ENCODE measurements around the gene POLR3F.

Gene POLR3F

DNA sequence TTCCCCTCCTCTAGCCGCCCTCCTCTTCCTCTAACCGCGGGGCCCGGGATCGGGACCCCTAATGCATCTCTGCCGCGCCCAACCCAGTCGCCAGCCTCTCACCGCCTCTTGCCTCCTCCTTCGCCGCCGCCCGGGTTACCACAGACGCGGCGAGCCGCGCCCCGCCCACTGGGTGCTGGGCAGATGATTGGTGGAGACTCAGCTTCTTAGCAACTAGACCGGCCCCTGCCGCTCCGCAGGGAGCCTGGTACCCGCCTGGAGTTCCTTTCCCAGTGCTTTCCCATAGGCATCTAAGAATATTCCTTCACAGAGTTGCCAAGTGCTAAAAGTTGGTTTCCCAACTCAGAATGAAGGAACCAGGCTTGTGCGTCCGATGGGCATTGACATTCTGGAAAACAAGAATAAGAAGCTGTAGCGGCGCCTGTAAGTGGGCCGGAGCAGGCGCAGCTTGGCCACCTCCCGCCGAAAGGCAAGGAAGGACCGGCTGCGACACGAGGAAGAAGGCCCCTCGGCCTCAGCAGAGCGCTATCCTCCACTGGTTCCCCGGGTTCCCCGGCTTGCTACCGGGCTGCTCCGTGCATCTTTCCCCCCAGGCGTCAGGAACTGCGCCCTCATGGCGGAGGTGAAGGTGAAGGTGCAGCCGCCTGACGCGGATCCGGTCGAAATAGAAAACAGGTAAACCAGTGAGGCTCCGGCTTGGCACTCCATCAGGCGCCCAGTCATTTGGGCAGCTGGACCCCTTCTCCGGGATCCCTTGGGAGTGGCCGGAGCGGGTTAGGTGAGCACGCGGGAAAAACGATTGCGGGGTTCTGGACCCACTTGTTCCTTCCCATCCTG, at the start of gene POLR3F, which contains the start of gene DZANK1 (continued):
- TF ChIP-seq ZNF274 (IDR thresholded peaks at IDR 0.05; ENCODE audit: low read length) (no peak), ZNF274 (tag by site-specific recombination; IDR thresholded peaks at IDR 0.05; ENCODE audit: borderline replicate concordance) (no peak), SCRT2 (tag by site-specific recombination; IDR thresholded peaks at IDR 0.05) (peak; percentile 31; the same call in 1 of the 2 replicates), ZBTB20 (tag by site-specific recombination; IDR thresholded peaks at IDR 0.05) (peak; percentile 98), ZNF174 (tag by site-specific recombination; IDR thresholded peaks at IDR 0.05) (no peak), ZNF449 (tag by site-specific recombination; IDR thresholded peaks at IDR 0.05) (peak; percentile 99), GLI4 (tag by site-specific recombination; IDR thresholded peaks at IDR 0.05) (no peak), YY1 (tag by site-specific recombination; IDR thresholded peaks at IDR 0.05) (peak; percentile 81), SP3 (tag by site-specific recombination; IDR thresholded peaks at IDR 0.05) (peak; percentile 91), ZBTB21 (tag by site-specific recombination; IDR thresholded peaks at IDR 0.05) (peak; percentile 57), SETDB1 (IDR thresholded peaks at IDR 0.05; ENCODE audit: insufficient read length, low read length) (no peak), ZBTB48 (tag by site-specific recombination; IDR thresholded peaks at IDR 0.05) (peak; percentile 27; the same call in 1 of the 2 replicates), ZSCAN5A (tag by site-specific recombination; IDR thresholded peaks at IDR 0.05) (peak; percentile 32; the same call in 1 of the 2 replicates), PRDM4 (tag by site-specific recombination; IDR thresholded peaks at IDR 0.05) (no peak), SP7 (tag by site-specific recombination; IDR thresholded peaks at IDR 0.05) (peak; percentile 89), ZNF324 (tag by site-specific recombination; IDR thresholded peaks at IDR 0.05) (peak; percentile 86; the same call in 1 of the 2 replicates), ZNF561 (tag by site-specific recombination; IDR thresholded peaks at IDR 0.05; ENCODE audit: borderline replicate concordance) (no peak), BCL6B (tag by site-specific recombination; IDR thresholded peaks at IDR 0.05) (no peak), OSR2 (tag by site-specific recombination; IDR thresholded peaks at IDR 0.05) (no peak; the same call in 1 of the 2 replicates), ZBTB8A (tag by site-specific recombination; IDR thresholded peaks at IDR 0.05) (peak; percentile 64; the same call in 1 of the 2 replicates), BCL11A (tag by site-specific recombination; IDR thresholded peaks at IDR 0.05; ENCODE audit: low read depth) (no peak), ZNF121 (tag by site-specific recombination; IDR thresholded peaks at IDR 0.05) (peak; percentile 65; the same call in 1 of the 2 replicates), ZNF623 (tag by site-specific recombination; IDR thresholded peaks at IDR 0.05) (peak; percentile 21; the same call in 1 of the 2 replicates), ZNF184 (tag by site-specific recombination; IDR thresholded peaks at IDR 0.05) (peak; percentile 43; the same call in 1 of the 2 replicates)
- TF ChIP-seq, protein P1, sequence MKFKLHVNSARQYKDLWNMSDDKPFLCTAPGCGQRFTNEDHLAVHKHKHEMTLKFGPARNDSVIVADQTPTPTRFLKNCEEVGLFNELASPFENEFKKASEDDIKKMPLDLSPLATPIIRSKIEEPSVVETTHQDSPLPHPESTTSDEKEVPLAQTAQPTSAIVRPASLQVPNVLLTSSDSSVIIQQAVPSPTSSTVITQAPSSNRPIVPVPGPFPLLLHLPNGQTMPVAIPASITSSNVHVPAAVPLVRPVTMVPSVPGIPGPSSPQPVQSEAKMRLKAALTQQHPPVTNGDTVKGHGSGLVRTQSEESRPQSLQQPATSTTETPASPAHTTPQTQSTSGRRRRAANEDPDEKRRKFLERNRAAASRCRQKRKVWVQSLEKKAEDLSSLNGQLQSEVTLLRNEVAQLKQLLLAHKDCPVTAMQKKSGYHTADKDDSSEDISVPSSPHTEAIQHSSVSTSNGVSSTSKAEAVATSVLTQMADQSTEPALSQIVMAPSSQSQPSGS (tag by site-specific recombination; IDR thresholded peaks at IDR 0.05; ENCODE audit: low read depth): no peak
- TF ChIP-seq, protein P2, sequence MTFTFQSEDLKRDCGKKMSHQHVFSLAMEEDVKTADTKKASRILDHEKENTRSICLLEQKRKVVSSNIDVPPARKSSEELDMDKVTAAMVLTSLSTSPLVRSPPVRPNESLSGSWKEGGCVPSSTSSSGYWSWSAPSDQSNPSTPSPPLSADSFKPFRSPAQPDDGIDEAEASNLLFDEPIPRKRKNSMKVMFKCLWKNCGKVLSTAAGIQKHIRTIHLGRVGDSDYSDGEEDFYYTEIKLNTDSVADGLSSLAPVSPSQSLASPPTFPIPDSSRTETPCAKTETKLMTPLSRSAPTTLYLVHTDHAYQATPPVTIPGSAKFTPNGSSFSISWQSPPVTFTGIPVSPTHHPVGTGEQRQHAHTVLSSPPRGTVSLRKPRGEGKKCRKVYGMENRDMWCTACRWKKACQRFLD (tag by site-specific recombination; IDR thresholded peaks at IDR 0.05): no peak
- TF ChIP-seq, protein P3, sequence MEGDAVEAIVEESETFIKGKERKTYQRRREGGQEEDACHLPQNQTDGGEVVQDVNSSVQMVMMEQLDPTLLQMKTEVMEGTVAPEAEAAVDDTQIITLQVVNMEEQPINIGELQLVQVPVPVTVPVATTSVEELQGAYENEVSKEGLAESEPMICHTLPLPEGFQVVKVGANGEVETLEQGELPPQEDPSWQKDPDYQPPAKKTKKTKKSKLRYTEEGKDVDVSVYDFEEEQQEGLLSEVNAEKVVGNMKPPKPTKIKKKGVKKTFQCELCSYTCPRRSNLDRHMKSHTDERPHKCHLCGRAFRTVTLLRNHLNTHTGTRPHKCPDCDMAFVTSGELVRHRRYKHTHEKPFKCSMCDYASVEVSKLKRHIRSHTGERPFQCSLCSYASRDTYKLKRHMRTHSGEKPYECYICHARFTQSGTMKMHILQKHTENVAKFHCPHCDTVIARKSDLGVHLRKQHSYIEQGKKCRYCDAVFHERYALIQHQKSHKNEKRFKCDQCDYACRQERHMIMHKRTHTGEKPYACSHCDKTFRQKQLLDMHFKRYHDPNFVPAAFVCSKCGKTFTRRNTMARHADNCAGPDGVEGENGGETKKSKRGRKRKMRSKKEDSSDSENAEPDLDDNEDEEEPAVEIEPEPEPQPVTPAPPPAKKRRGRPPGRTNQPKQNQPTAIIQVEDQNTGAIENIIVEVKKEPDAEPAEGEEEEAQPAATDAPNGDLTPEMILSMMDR (tag by site-specific recombination; IDR thresholded peaks at IDR 0.05): 0 out of 2 replicates have a peak, but pooled peaks have one; percentile 14
